HG03159 (cell line): Measurements from ENCODE around the gene DAP.
"Not testable (repeated sequence)": the region's sequence is repeated elsewhere in the genome, so short reads cannot be mapped to it uniquely, and the experiment has no call there.

Experiments used
- ATAC-seq: cut with Tn5 transposase; IDR thresholded peaks from one replicate; pipeline ENCODE4 v1.9.1; 2021; ENCODE audit warnings: mild to moderate bottlenecking, moderate library complexity; ENCODE audit not compliant: unreplicated experiment

The DAP gene

GRCh38 chr5:10658265-10658664, 102.8 kb downstream of the DAP start:
- ATAC-seq = no peak

- ATAC-seq = no peak
Measured at GRCh38 chr5:10655972-10656830, 104.8 kb downstream of the DAP start.

- no peak for ATAC-seq
Measured at GRCh38 chr5:10655161-10655971, 105.7 kb downstream of the DAP start.

- ATAC-seq = no peak
Measured at GRCh38 chr5:10654566-10654965, 106.5 kb downstream of the DAP start.

- no peak for ATAC-seq
Measured at GRCh38 chr5:10653751-10654400, 107.2 kb downstream of the DAP start.

- no peak for ATAC-seq
Measured at GRCh38 chr5:10653043-10653442, 108.0 kb downstream of the DAP start.

GRCh38 chr5:10652606-10653005, 108.4 kb downstream of the DAP start:
- ATAC-seq = no peak

GRCh38 chr5:10652151-10652550, 108.9 kb downstream of the DAP start:
- ATAC-seq = no peak

- no peak for ATAC-seq
Measured at GRCh38 chr5:10649666-10650380, 111.2 kb downstream of the DAP start.

- ATAC-seq = no peak
Measured at GRCh38 chr5:10648806-10649665, 112.0 kb downstream of the DAP start.

GRCh38 chr5:10647640-10648039, 113.4 kb downstream of the DAP start:
- ATAC-seq = no peak

- no peak for ATAC-seq
Measured at GRCh38 chr5:10645671-10646070, 115.4 kb downstream of the DAP start.

- peak; percentile 43 for ATAC-seq
Measured at GRCh38 chr5:10645146-10645545, 115.9 kb downstream of the DAP start.

- no peak for ATAC-seq
Measured at GRCh38 chr5:10644192-10644591, 116.8 kb downstream of the DAP start.

- ATAC-seq = no peak
Measured at GRCh38 chr5:10642367-10642766, 118.7 kb downstream of the DAP start.

- no peak for ATAC-seq
Measured at GRCh38 chr5:10639846-10640368, 121.1 kb downstream of the DAP start.

- ATAC-seq = not testable (repeated sequence)
Measured at GRCh38 chr5:10638723-10639122, 122.3 kb downstream of the DAP start.

GRCh38 chr5:10637944-10638343, 123.1 kb downstream of the DAP start:
- ATAC-seq = no peak

GRCh38 chr5:10636363-10637142, 124.5 kb downstream of the DAP start:
- no peak for ATAC-seq
